Measurements from ENCODE around the gene WSCD2.

DNA sequence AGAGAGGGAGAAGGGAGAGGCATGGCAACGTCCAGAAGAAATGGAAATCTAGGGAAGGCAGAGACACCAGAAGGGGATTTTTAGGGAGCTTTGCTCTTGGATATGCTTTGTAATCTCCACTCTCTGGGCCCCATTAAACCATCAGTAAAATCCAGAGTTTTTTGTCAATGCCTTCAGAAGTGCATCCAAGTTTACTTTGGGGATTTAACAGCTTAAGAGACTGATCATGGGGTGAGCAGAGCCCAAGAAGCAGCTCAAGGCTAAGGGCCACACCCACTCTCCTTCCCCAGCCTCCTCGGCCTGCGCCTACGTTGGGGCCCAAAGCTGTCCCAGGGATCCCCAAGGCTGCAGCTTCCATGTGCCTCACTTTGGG, 37.4 kb upstream of the WSCD2 start:
- no peak for TF ChIP-seq EP300 (IDR thresholded peaks at IDR 0.05)
- TF ChIP-seq CTCF (IDR thresholded peaks at IDR 0.05), result no peak

All from ovary (tissue), 3 donors.